CD4-positive, CD25-positive, alpha-beta regulatory T cell (primary cell): ENCODE data around the gene OR2A2. TPM values are rescaled to one million over a fixed set of nuclear protein-coding genes. Genes with fewer than 3 reads are reported as not detected.

ENCODE experiments used
- ATAC-seq, 2 donors: fragments of 150-1000 bp; cut with Tn5 transposase; one replicate each; pipeline ENCODE4 v1.10.0; 2021; ENCODE audit warnings: low read depth in 2 of 2, moderate number of reproducible peaks in 2 of 2, moderate library complexity in 1 of 2
- DNase-seq, 3 donors: peaks; one replicate each; pipeline versions ENCODE4 v3.0.0 to v3.0.0-alpha.2; 2012 to 2022; ENCODE audit warnings: mixed read lengths in 1 of 3
- H3K27ac ChIP-seq: one replicate; pipeline ENCODE4 v1.7.0; 2013; ENCODE audit warnings: mild to moderate bottlenecking, low read length; ENCODE audit not compliant: insufficient read depth, poor library complexity, severe bottlenecking
- H3K27me3 ChIP-seq: one replicate; pipeline ENCODE4 v1.7.0; 2013; ENCODE audit warnings: low read length; ENCODE audit not compliant: control insufficient read depth, insufficient read depth
- H3K36me3 ChIP-seq: one replicate; pipeline ENCODE4 v1.7.0; 2013; ENCODE audit warnings: mild to moderate bottlenecking, low read length, moderate library complexity; ENCODE audit not compliant: control insufficient read depth, insufficient read depth
- H3K4me1 ChIP-seq: 2 replicates; pipeline ENCODE4 v1.7.0; 2013; ENCODE audit warnings: mild to moderate bottlenecking, low read length; ENCODE audit not compliant: insufficient read depth, control insufficient read depth, poor library complexity, severe bottlenecking
- H3K4me3 ChIP-seq: one replicate; pipeline ENCODE4 v1.7.0; 2013; ENCODE audit warnings: low read depth, mild to moderate bottlenecking, low read length, moderate library complexity
- H3K9me3 ChIP-seq, 2 experiments: 1 replicate in 1 of 2; 2 replicates in 1 of 2; pipeline ENCODE4 v1.7.0; 2013; ENCODE audit warnings: low read length in 2 of 2, mild to moderate bottlenecking in 1 of 2, moderate library complexity in 1 of 2; ENCODE audit not compliant: control insufficient read depth in 2 of 2
- H3K27ac Mint-ChIP-seq, 3 donors: one replicate each; pipeline ENCODE4 v1.8.0; 2020 to 2022; ENCODE audit warnings: mild to moderate bottlenecking in 3 of 3, mixed read lengths in 3 of 3, moderate library complexity in 2 of 3
- H3K27me3 Mint-ChIP-seq: one replicate; pipeline ENCODE4 v1.8.0; 2022; ENCODE audit warnings: mild to moderate bottlenecking, mixed read lengths
- H3K36me3 Mint-ChIP-seq: one replicate; pipeline ENCODE4 v1.8.0; 2020; ENCODE audit warnings: mixed read lengths
- H3K4me1 Mint-ChIP-seq, 4 donors: one replicate each; pipeline ENCODE4 v1.8.0; 2020 to 2022; ENCODE audit warnings: mixed read lengths in 4 of 4, mild to moderate bottlenecking in 1 of 4
- H3K4me3 Mint-ChIP-seq, 4 donors: one replicate each; pipeline ENCODE4 v1.8.0; 2020 to 2022; ENCODE audit warnings: mild to moderate bottlenecking in 4 of 4, mixed read lengths in 4 of 4, moderate library complexity in 3 of 4
- H3K9me3 Mint-ChIP-seq, 7 donors: one replicate each; pipeline ENCODE4 v1.8.0; 2020 to 2022; ENCODE audit warnings: mixed read lengths in 7 of 7, mild to moderate bottlenecking in 3 of 7, moderate library complexity in 2 of 7
- polyA plus RNA-seq, 4 donors: library from polyadenylated mRNA; unstranded; fragments of 300-500 nt; fragmentation: Illumina TruSeq; gene quantifications; one replicate each; pipeline ENCODE4 v1.2.3, GENCODE V29; 2021
- total RNA-seq: library from RNA; stranded (reverse); gene quantifications from one replicate; pipeline ENCODE4 v1.2.3, GENCODE V29; 2022

Gene OR2A2
- total and polyA plus RNA-seq, 5 donors from 2014 or later = not detected

GRCh38 chr7:144090667-144091066, 18.7 kb upstream of the OR2A2 start:
- Histone ChIP-seq H3K4me1 (no peaks in the 10 kb centered on the region), H3K27me3 (peaks cover 2% of the 10 kb centered on the region), H3K36me3 (no peaks in the 10 kb centered on the region), H3K27ac (no peak overlapping the region), H3K4me3 (no peak overlapping the region), H3K9me3 (peaks cover 0 to 3% of the 10 kb centered on the region in 2 experiments)
- no peak overlapping the region for H3K4me3 Mint-ChIP-seq
- no peaks in the 10 kb centered on the region for H3K36me3 Mint-ChIP-seq
- no peaks in the 10 kb centered on the region for H3K4me1 Mint-ChIP-seq
- H3K9me3 Mint-ChIP-seq = peaks cover 0 to 8% (median 5%) of the 10 kb centered on the region in 7 donors
- DNase-seq = no peak
- H3K27ac Mint-ChIP-seq = no peak overlapping the region
- no peaks in the 10 kb centered on the region for H3K27me3 Mint-ChIP-seq
- ATAC-seq = no peak

GRCh38 chr7:144098776-144099175, 10.6 kb upstream of the OR2A2 start:
- Mint-ChIP-seq H3K27ac (no peak overlapping the region), H3K4me1 (peaks cover 0 to 2% (median 0%) of the 10 kb centered on the region in 4 donors), H3K36me3 (no peaks in the 10 kb centered on the region), H3K4me3 (no peak overlapping the region), H3K9me3 (peaks cover 0 to 3% (median 0%) of the 10 kb centered on the region in 7 donors), H3K27me3 (peaks cover 21% of the 10 kb centered on the region)
- ATAC-seq (no peak), DNase-seq (no peak)
- H3K27me3 ChIP-seq = peaks cover 7% of the 10 kb centered on the region
- no peaks in the 10 kb centered on the region for H3K4me1 ChIP-seq
- no peaks in the 10 kb centered on the region for H3K9me3 ChIP-seq
- no peaks in the 10 kb centered on the region for H3K36me3 ChIP-seq
- H3K27ac ChIP-seq = no peak overlapping the region
- no peak overlapping the region for H3K4me3 ChIP-seq

- Mint-ChIP-seq H3K27me3 (peaks cover 21% of the 10 kb centered on the region), H3K4me1 (peaks cover 0 to 2% (median 0%) of the 10 kb centered on the region in 4 donors)
Measured at GRCh38 chr7:144100607-144101006, 8.8 kb upstream of the OR2A2 start.

GRCh38 chr7:144102041-144102440, 7.3 kb upstream of the OR2A2 start:
- H3K27me3 Mint-ChIP-seq = peaks cover 25% of the 10 kb centered on the region
- no peaks in the 10 kb centered on the region for H3K9me3 ChIP-seq

More at GRCh38 chr7:144100607-144101006, 8.8 kb upstream of the OR2A2 start:
- no peak for DNase-seq
- Histone ChIP-seq H3K4me1 (no peaks in the 10 kb centered on the region), H3K27ac (no peak overlapping the region), H3K4me3 (no peak overlapping the region), H3K27me3 (peaks cover 5% of the 10 kb centered on the region), H3K36me3 (no peaks in the 10 kb centered on the region), H3K9me3 (no peaks in the 10 kb centered on the region)
- Mint-ChIP-seq H3K36me3 (no peaks in the 10 kb centered on the region), H3K9me3 (peaks cover 0 to 2% (median 0%) of the 10 kb centered on the region in 7 donors), H3K27ac (no peak overlapping the region), H3K4me3 (no peak overlapping the region)
- ATAC-seq = no peak

GRCh38 chr7:144105211-144105610, 4.2 kb upstream of the OR2A2 start:
- H3K27me3 ChIP-seq = peaks cover 2% of the 10 kb centered on the region
- H3K27ac ChIP-seq = no peak overlapping the region
- Mint-ChIP-seq H3K4me3 (no peak overlapping the region), H3K4me1 (peaks cover 0 to 2% (median 0%) of the 10 kb centered on the region in 4 donors), H3K27ac (no peak overlapping the region), H3K36me3 (no peaks in the 10 kb centered on the region), H3K27me3 (peaks cover 19% of the 10 kb centered on the region), H3K9me3 (peaks cover 0 to 3% (median 0%) of the 10 kb centered on the region in 7 donors)
- DNase-seq (no peak), ATAC-seq (no peak)
- H3K9me3 ChIP-seq = no peaks in the 10 kb centered on the region
- H3K36me3 ChIP-seq = no peaks in the 10 kb centered on the region
- no peaks in the 10 kb centered on the region for H3K4me1 ChIP-seq
- H3K4me3 ChIP-seq = no peak overlapping the region

More at GRCh38 chr7:144102041-144102440, 7.3 kb upstream of the OR2A2 start:
- no peak overlapping the region for H3K27ac ChIP-seq
- Mint-ChIP-seq H3K4me3 (no peak overlapping the region), H3K4me1 (peaks cover 0 to 2% (median 0%) of the 10 kb centered on the region in 4 donors), H3K36me3 (no peaks in the 10 kb centered on the region), H3K9me3 (peaks cover 0 to 2% (median 0%) of the 10 kb centered on the region in 7 donors), H3K27ac (no peak overlapping the region)
- no peaks in the 10 kb centered on the region for H3K36me3 ChIP-seq
- ATAC-seq (no peak), DNase-seq (no peak)
- H3K27me3 ChIP-seq = peaks cover 5% of the 10 kb centered on the region
- H3K4me3 ChIP-seq = no peak overlapping the region
- no peaks in the 10 kb centered on the region for H3K4me1 ChIP-seq

- Histone ChIP-seq H3K4me3 (no peak overlapping the region), H3K9me3 (no peaks in the 10 kb centered on the region), H3K4me1 (no peaks in the 10 kb centered on the region), H3K36me3 (no peaks in the 10 kb centered on the region), H3K27me3 (peaks cover 8% of the 10 kb centered on the region), H3K27ac (no peak overlapping the region)
- H3K36me3 Mint-ChIP-seq = no peaks in the 10 kb centered on the region
- no peak for DNase-seq
- H3K9me3 Mint-ChIP-seq = peaks cover 0 to 3% (median 0%) of the 10 kb centered on the region in 7 donors
- no peak overlapping the region for H3K4me3 Mint-ChIP-seq
- no peak for ATAC-seq
- H3K27ac Mint-ChIP-seq = no peak overlapping the region
- H3K27me3 Mint-ChIP-seq = peaks cover 25% of the 10 kb centered on the region
- no peaks in the 10 kb centered on the region for H3K4me1 Mint-ChIP-seq
Measured at GRCh38 chr7:144110272-144110671, 889 bp downstream of the OR2A2 start.

- Histone ChIP-seq H3K27me3 (peaks cover 8% of the 10 kb centered on the region), H3K4me1 (no peaks in the 10 kb centered on the region), H3K9me3 (no peaks in the 10 kb centered on the region), H3K36me3 (no peaks in the 10 kb centered on the region), H3K27ac (no peak overlapping the region), H3K4me3 (no peak overlapping the region)
- ATAC-seq (no peak), DNase-seq (no peak)
- no peak overlapping the region for H3K27ac Mint-ChIP-seq
- H3K9me3 Mint-ChIP-seq = peaks cover 0 to 3% (median 0%) of the 10 kb centered on the region in 7 donors
- no peaks in the 10 kb centered on the region for H3K4me1 Mint-ChIP-seq
- no peaks in the 10 kb centered on the region for H3K36me3 Mint-ChIP-seq
- H3K27me3 Mint-ChIP-seq = peaks cover 33% of the 10 kb centered on the region
- H3K4me3 Mint-ChIP-seq = no peak overlapping the region
Measured at GRCh38 chr7:144113651-144114050, 4.3 kb downstream of the OR2A2 start.

GRCh38 chr7:144118341-144118740, 9.0 kb downstream of the OR2A2 start:
- Histone ChIP-seq H3K36me3 (no peaks in the 10 kb centered on the region), H3K4me3 (no peak overlapping the region), H3K4me1 (no peaks in the 10 kb centered on the region), H3K27ac (no peak overlapping the region), H3K27me3 (peaks cover 7% of the 10 kb centered on the region), H3K9me3 (no peaks in the 10 kb centered on the region)
- Mint-ChIP-seq H3K9me3 (peaks cover 0 to 3% (median 0%) of the 10 kb centered on the region in 7 donors), H3K27ac (no peak overlapping the region), H3K36me3 (peaks cover 3% of the 10 kb centered on the region), H3K4me1 (no peaks in the 10 kb centered on the region), H3K27me3 (peaks cover 28% of the 10 kb centered on the region), H3K4me3 (no peak overlapping the region)
- no peak for ATAC-seq
- DNase-seq = no peak
